Epidermal melanocyte (primary cell): ENCODE results near the gene GDF10.

Source experiments
- DNase-seq: peaks from one replicate; pipeline ENCODE4 v3.0.0; 2011; ENCODE audit warnings: low spot score; ENCODE audit not compliant: insufficient read length

GDF10 gene

GRCh38 chr10:47269294-47269693 lies 30.7 kb upstream of the GDF10 start:
- no peak for DNase-seq

GRCh38 chr10:47276071-47276470 lies 23.9 kb upstream of the GDF10 start:
- no peak for DNase-seq

GRCh38 chr10:47276576-47277351 lies 23.2 kb upstream of the GDF10 start:
- DNase-seq: no peak

- no peak for DNase-seq
Measured at GRCh38 chr10:47277352-47278151, 22.4 kb upstream of the GDF10 start.

- no peak for DNase-seq
Measured at GRCh38 chr10:47278152-47278473, 21.9 kb upstream of the GDF10 start.

GRCh38 chr10:47278720-47279119 lies 21.3 kb upstream of the GDF10 start:
- no peak for DNase-seq

- no peak for DNase-seq
Measured at GRCh38 chr10:47279276-47279675, 20.7 kb upstream of the GDF10 start.

- DNase-seq: no peak
Measured at GRCh38 chr10:47282005-47282656, 17.9 kb upstream of the GDF10 start.

GRCh38 chr10:47282657-47283018 lies 17.4 kb upstream of the GDF10 start:
- no peak for DNase-seq

GRCh38 chr10:47283101-47283630 lies 16.8 kb upstream of the GDF10 start:
- no peak for DNase-seq

- DNase-seq: no peak
Measured at GRCh38 chr10:47283848-47284247, 16.1 kb upstream of the GDF10 start.

GRCh38 chr10:47285381-47286115 lies 14.4 kb upstream of the GDF10 start:
- DNase-seq: no peak

- no peak for DNase-seq
Measured at GRCh38 chr10:47286116-47286505, 13.9 kb upstream of the GDF10 start.

GRCh38 chr10:47286591-47287315 lies 13.2 kb upstream of the GDF10 start:
- no peak for DNase-seq

- DNase-seq: no peak
Measured at GRCh38 chr10:47287365-47287802, 12.6 kb upstream of the GDF10 start.

- no peak for DNase-seq
Measured at GRCh38 chr10:47287805-47288204, 12.2 kb upstream of the GDF10 start.

GRCh38 chr10:47288236-47288635 lies 11.8 kb upstream of the GDF10 start:
- DNase-seq: no peak

- no peak for DNase-seq
Measured at GRCh38 chr10:47288916-47289495, 11.0 kb upstream of the GDF10 start.

GRCh38 chr10:47289921-47290320 lies 10.1 kb upstream of the GDF10 start:
- no peak for DNase-seq

GRCh38 chr10:47290338-47290737 lies 9.7 kb upstream of the GDF10 start:
- no peak for DNase-seq
